ENCODE results near the gene CYSRT1. TPM values are rescaled to one million over a fixed set of nuclear protein-coding genes. Genes with fewer than 3 reads are reported as not detected.

CYSRT1 gene
- total RNA-seq, 1 donor = 0.36 TPM

DNA sequence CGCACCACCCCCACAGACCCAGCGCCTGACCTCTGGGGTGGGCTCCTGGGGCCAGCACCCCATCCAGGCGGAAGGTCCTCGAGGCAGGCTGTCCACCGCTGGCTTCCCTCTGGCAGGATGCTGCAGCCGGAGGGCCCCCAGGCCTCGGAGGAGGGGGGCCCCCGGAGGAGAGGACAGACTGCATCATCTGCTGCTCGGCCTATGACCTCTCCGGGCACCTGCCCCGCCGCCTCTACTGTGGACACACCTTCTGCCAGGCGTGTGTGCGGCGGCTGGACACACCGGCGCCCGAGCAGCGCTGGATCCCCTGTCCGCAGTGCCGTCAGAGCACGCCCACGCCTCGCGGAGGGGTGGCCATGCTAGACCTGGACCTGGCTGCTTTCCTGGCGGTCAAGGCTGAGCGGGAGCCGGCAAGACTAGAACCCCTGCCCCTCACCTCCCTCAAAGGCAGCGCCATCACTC is 3.6 kb downstream of the CYSRT1 start:
- no peak for DNase-seq (ENCODE audit: low read depth)
- no peak overlapping the region for H3K4me3 ChIP-seq (ENCODE audit: low read depth, low read length)
- TF ChIP-seq CTCF (IDR thresholded peaks at IDR 0.05; ENCODE audit: insufficient read depth, low read length) = no peak

DNA sequence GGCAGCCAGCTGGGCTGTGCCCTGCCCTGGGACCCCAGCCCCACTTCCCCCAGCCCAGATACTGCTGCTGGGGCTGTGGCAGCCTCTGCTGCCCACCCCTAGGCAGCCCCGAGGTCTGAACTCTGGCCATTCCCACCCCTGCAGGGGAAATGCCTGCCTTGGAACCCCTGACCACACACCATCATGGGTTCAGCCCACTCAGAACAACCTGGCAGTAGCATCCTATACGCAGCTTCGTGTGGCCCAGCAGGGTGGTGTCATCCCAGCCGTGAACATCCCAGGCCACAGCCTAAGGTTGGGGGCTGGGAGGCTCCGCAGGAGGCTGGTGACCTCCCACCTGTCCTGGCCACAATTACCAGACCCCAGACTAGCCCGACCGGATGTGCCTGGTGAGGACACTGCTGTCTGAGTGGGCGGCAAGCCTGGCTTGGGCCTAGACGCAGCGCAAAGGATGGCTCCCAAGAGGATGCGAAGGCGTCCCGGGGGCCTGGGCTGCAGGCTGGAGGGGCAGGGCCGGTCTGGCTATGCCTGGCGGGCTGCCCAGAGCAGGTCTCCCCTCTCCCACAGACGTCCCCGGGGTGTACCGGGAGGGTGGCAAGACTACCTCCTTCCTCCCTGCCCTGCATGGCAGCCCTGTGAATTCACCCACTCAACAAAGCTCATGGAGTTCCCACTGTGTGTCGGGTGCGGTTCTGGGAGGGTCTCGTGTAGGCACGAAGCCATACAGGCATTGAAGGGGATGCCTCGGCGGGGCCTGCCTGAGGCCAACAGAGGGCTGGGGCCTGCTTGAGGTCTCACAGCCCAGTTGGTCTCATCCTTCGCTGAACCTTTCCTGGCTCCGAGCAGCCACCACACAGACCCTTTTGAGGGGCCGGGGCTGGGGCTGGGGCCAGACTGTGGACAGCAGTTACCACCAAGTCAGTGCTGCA is 4.3 kb downstream of the CYSRT1 start:
- no peak for TF ChIP-seq CTCF (IDR thresholded peaks at IDR 0.05; ENCODE audit: insufficient read depth, low read length)
- H3K4me3 ChIP-seq (ENCODE audit: low read depth, low read length) = no peak overlapping the region
- DNase-seq (ENCODE audit: low read depth) = no peak

DNA sequence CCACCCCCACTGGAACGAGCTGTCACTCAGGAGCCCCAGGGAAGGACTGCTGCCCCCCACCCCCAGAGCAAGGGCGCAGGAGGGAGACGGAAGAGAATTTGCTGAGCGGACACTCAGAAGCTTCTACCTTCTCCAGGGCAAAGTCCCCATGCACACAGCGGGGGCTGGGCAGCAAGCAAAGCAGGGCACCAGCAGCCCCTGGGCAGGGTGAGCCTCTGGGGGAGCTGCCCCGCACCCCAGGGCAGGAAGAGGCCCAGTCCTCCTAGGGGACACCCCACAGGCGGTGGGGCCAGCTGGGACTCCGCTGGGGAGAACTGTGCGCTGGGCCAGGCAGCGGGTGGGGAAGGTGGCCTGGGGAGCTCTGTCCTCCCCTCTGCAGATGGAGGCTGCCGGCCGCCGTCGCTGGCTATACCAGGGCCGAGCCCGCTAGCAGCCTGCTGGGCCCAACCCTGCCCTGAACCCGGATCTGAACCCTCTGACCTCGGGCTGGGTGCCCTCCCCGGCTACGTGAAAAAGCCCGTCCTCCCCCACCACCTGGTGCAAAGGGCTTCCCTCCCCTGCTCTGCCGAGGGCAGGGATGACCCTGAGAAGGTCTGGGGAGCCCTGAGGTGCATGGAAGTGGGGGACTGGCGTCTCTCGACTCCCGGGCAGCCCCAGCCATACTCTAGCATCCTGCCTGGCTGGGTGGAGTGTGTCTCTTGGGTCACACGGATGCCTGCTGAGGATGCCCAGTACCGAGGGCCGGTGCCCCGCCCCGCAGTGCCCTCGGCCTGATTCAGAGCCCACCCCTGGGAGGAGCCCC is 5.1 kb downstream of the CYSRT1 start:
- DNase-seq (ENCODE audit: low read depth) = no peak
- H3K4me3 ChIP-seq (ENCODE audit: low read depth, low read length) = no peak overlapping the region
- TF ChIP-seq CTCF (IDR thresholded peaks at IDR 0.05; ENCODE audit: insufficient read depth, low read length) = no peak

- no peak for TF ChIP-seq CTCF (IDR thresholded peaks at IDR 0.05; ENCODE audit: insufficient read depth, low read length)
Measured at GRCh38 chr9:137230705-137231371, 5.9 kb downstream of the CYSRT1 start, which contains the start of gene SLC34A3. TSS of gene SLC34A3 (plus strand) at chr9:137230901. CDS start at chr9:137231703, 802 bp downstream.

GRCh38 chr9:137231372-137232039 is 6.5 kb downstream of the CYSRT1 start:
- no peak for TF ChIP-seq CTCF (IDR thresholded peaks at IDR 0.05; ENCODE audit: insufficient read depth, low read length)
- no peak for DNase-seq (ENCODE audit: low read depth)

More at GRCh38 chr9:137230705-137231371, 5.9 kb downstream of the CYSRT1 start, which contains the start of gene SLC34A3:
- no peak within 1 kb of the TSS for H3K4me3 ChIP-seq (ENCODE audit: low read depth, low read length)
- no peak for DNase-seq (ENCODE audit: low read depth)

DNA sequence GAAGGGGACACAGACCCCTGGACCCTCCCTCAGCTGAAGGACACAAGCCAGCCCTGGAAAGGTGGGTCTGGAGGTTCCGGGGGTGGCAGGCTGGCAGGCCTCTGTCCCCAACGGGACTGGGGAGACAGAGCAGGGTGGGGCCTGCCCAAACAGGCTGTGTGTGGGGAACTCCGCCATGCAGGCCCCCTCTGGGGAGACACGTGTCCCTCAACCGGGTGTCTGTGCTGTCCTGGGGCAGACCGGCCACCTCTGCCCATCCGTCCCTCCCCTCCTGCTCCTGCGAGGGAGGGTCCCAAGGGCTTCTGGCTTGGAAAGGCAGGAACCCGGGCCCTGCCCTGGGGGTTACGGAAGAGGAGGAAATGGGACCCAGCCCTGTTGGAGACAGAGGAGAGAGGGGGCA is 7.1 kb downstream of the CYSRT1 start:
- TF ChIP-seq CTCF (IDR thresholded peaks at IDR 0.05; ENCODE audit: insufficient read depth, low read length) = no peak
- no peak overlapping the region for H3K4me3 ChIP-seq (ENCODE audit: low read depth, low read length)
- DNase-seq (ENCODE audit: low read depth) = no peak

More at GRCh38 chr9:137231372-137232039, 6.5 kb downstream of the CYSRT1 start:
- H3K4me3 ChIP-seq (ENCODE audit: low read depth, low read length) = no peak overlapping the region
